Endothelial cell of umbilical vein (primary cell): ENCODE data around the gene PARP1. TPM values are rescaled to one million over a fixed set of nuclear protein-coding genes. Genes with fewer than 3 reads are reported as not detected.

ENCODE experiments used
- BruUV-seq: library from RNA; stranded (reverse); fragments of 400-500 nt; replicated peaks from 2 replicates; lab custom pipeline; 2021; lab: Mats Ljungman, UMichigan
- CTCF ChIA-PET: fragments of 300-600, 350-600 bp; sonication (Branson Sonifier 250); formaldehyde crosslinking; loops from one replicate; lab custom pipeline; 2021; ENCODE audit warnings: antibody characterized with exemption, inconsistent platforms; lab: Charles Lee
- POLR2A ChIA-PET: fragments of 300-600, 350-600 bp; sonication (Branson Sonifier 250); formaldehyde crosslinking; loops from one replicate; lab custom pipeline; 2021; ENCODE audit warnings: antibody characterized with exemption, inconsistent platforms; lab: Charles Lee
- DNase-seq: peaks from one replicate; pipeline ENCODE4 v3.0.0-alpha.2; 2011; ENCODE audit warnings: low read depth, low spot score
- FAIRE-seq: peaks from 2 replicates; lab custom pipeline; 2011; peaks lifted over from hg19 to GRCh38; lab: Jason Lieb, UNC
- H2AFZ ChIP-seq: 2 replicates; pipeline ENCODE4 v1.6.0; 2012; ENCODE audit warnings: low read depth, low read length, control low read depth, inconsistent platforms
- H3K27ac ChIP-seq: 2 replicates; pipeline ENCODE4 v1.5.1; 2011; ENCODE audit warnings: low read depth, mild to moderate bottlenecking, control low read depth, low read length, moderate library complexity; ENCODE audit not compliant: insufficient read depth
- H3K27me3 ChIP-seq, 2 experiments: 2 replicates each; pipeline versions ENCODE4 v1.6.0 to v1.6.1; 2011; ENCODE audit warnings: low read length in 2 of 2, mixed read lengths in 1 of 2; ENCODE audit not compliant: control insufficient read depth in 2 of 2, insufficient read depth in 2 of 2
- H3K36me3 ChIP-seq, 2 experiments: 2 replicates in 1 of 2; 3 replicates in 1 of 2; pipeline ENCODE4 v1.5.1; 2011; ENCODE audit warnings: low read length in 2 of 2, mild to moderate bottlenecking in 1 of 2, moderate library complexity in 1 of 2; ENCODE audit not compliant: control insufficient read depth in 2 of 2, insufficient read depth in 2 of 2; ENCODE audit errors: extremely low read depth in 1 of 2
- H3K4me1 ChIP-seq: 3 replicates; pipeline ENCODE4 v1.5.1; 2011; ENCODE audit warnings: mild to moderate bottlenecking, low read length; ENCODE audit not compliant: control insufficient read depth, insufficient read depth; ENCODE audit errors: extremely low read depth
- H3K4me2 ChIP-seq: 2 replicates; pipeline ENCODE4 v1.6.1; 2011; ENCODE audit warnings: low read length, control low read depth, mixed read lengths; ENCODE audit not compliant: insufficient read depth
- H3K4me3 ChIP-seq, 3 experiments: fragments of 200-600 bp in 1 of 3; sonication (generic), shearing (Covaris generic) in 1 of 3; replicated peaks in 1 of 3; 2 replicates each; pipeline ENCODE4 v1.5.1; 2011 to 2016; ENCODE audit warnings: control low read depth in 3 of 3, low read length in 3 of 3, mild to moderate bottlenecking in 2 of 3, inconsistent platforms in 1 of 3, low read depth in 1 of 3, moderate library complexity in 1 of 3; ENCODE audit not compliant: insufficient read depth in 1 of 3
- H3K79me2 ChIP-seq: 2 replicates; pipeline ENCODE4 v1.6.0; 2012; ENCODE audit warnings: low read length, inconsistent platforms; ENCODE audit not compliant: control insufficient read depth, insufficient read depth
- H3K9ac ChIP-seq: replicated peaks from 2 replicates; pipeline ENCODE3; 2011; ENCODE audit warnings: low read length, control low read depth; ENCODE audit not compliant: insufficient read depth; ENCODE audit errors: extremely low read depth
- H3K9me1 ChIP-seq: replicated peaks from 3 replicates; pipeline ENCODE4 v1.6.0; 2011; ENCODE audit warnings: mild to moderate bottlenecking, low read length; ENCODE audit not compliant: control insufficient read depth, insufficient read depth; ENCODE audit errors: extremely low read depth
- H3K9me3 ChIP-seq: replicated peaks from 2 replicates; pipeline ENCODE4 v1.5.1; 2012; ENCODE audit warnings: low read length, inconsistent platforms; ENCODE audit not compliant: control insufficient read depth, insufficient read depth
- H4K20me1 ChIP-seq: replicated peaks from 2 replicates; pipeline ENCODE3; 2011; ENCODE audit warnings: mild to moderate bottlenecking, low read length; ENCODE audit not compliant: control insufficient read depth, insufficient read depth; ENCODE audit errors: extremely low read depth
- EZH2 ChIP-seq: IDR thresholded peaks from 2 replicates; pipeline ENCODE4 v1.6.1; 2012; ENCODE audit warnings: borderline replicate concordance, low read depth, mild to moderate bottlenecking, moderate library complexity, low read length, inconsistent platforms; ENCODE audit not compliant: severe bottlenecking
- FOS ChIP-seq: IDR thresholded peaks from 2 replicates; pipeline ENCODE4 v1.6.1; 2011; ENCODE audit warnings: mild to moderate bottlenecking, low read length, moderate library complexity, borderline replicate concordance; ENCODE audit not compliant: insufficient read depth
- GATA2 ChIP-seq: IDR thresholded peaks from 2 replicates; pipeline ENCODE4 v1.7.0; 2011; ENCODE audit warnings: low read depth, mild to moderate bottlenecking, moderate library complexity, mixed read lengths, low read length; ENCODE audit not compliant: insufficient read length, insufficient read depth
- JUN ChIP-seq: IDR thresholded peaks from 2 replicates; pipeline ENCODE4 v1.6.1; 2011; ENCODE audit warnings: borderline replicate concordance, low read depth; ENCODE audit not compliant: insufficient read length, insufficient read depth
- MAX ChIP-seq: IDR thresholded peaks from 2 replicates; pipeline ENCODE4 v1.6.1; 2011; ENCODE audit not compliant: insufficient read depth, insufficient read length
- MYC ChIP-seq: IDR thresholded peaks from one replicate; pipeline ENCODE4 v1.6.1; 2011; ENCODE audit warnings: mild to moderate bottlenecking, low read depth, low read length
- POLR2A ChIP-seq: IDR thresholded peaks from 2 replicates; pipeline ENCODE4 v1.6.1; 2012; ENCODE audit warnings: low read depth, mild to moderate bottlenecking, control low read depth, low read length
- POLR2AphosphoS5 ChIP-seq: IDR thresholded peaks from 2 replicates; pipeline ENCODE4 v1.6.1; 2012; ENCODE audit warnings: low read depth, mild to moderate bottlenecking, control low read depth, low read length, moderate library complexity; ENCODE audit not compliant: insufficient read depth
- dilution Hi-C: fragments of 300-500 bp; cut with MboI; formaldehyde crosslinking; loops from one replicate; pipeline ENCODE4 v1.15.0; 2019; ENCODE audit warnings: low sequenced_read_pairs; ENCODE audit not compliant: extremely low pct_ligation_motif_present
- intact Hi-C: fragments of 100-400 bp; cut with micrococcal nuclease; formaldehyde crosslinking; loops from one replicate; pipeline ENCODE4 v1.10.0; 2022
- polyA plus RNA-seq, 4 experiments: library from polyadenylated mRNA; depleted of rRNA in 3 of 4; stranded (reverse) in 3 of 4; unstranded in 1 of 4; fragments of >200 nt; gene quantifications; 2 replicates each; pipeline versions ENCODE4 v1.2.1 to v1.2.3, GENCODE V29; 2011 to 2012; ENCODE audit warnings: missing spikeins in 1 of 4
- total RNA-seq: library from RNA; stranded (reverse); gene quantifications from 2 replicates; pipeline ENCODE4 v1.2.3, GENCODE V29; 2021
- TF ChIP-seq, protein P1 (sequence below), 2 donors: IDR thresholded peaks; 1 replicate in 1 of 2; 2 replicates in 1 of 2; pipeline ENCODE4 v1.5.1; 2011; ENCODE audit warnings: low read length in 2 of 2, mild to moderate bottlenecking in 2 of 2, moderate library complexity in 2 of 2, control low read depth in 1 of 2, inconsistent platforms in 1 of 2, low read depth in 1 of 2; ENCODE audit not compliant: insufficient read depth in 1 of 2; ENCODE audit errors: extremely low read depth in 1 of 2

Gene PARP1
- total and polyA plus RNA-seq, 2 donors (not counting 3 experiments of a cell fraction or from before 2014, with no cell fraction given) = 136 to 160 TPM

- dilution Hi-C loops = no loop called here
- no peak for TF ChIP-seq JUN
- TF ChIP-seq, protein P1, sequence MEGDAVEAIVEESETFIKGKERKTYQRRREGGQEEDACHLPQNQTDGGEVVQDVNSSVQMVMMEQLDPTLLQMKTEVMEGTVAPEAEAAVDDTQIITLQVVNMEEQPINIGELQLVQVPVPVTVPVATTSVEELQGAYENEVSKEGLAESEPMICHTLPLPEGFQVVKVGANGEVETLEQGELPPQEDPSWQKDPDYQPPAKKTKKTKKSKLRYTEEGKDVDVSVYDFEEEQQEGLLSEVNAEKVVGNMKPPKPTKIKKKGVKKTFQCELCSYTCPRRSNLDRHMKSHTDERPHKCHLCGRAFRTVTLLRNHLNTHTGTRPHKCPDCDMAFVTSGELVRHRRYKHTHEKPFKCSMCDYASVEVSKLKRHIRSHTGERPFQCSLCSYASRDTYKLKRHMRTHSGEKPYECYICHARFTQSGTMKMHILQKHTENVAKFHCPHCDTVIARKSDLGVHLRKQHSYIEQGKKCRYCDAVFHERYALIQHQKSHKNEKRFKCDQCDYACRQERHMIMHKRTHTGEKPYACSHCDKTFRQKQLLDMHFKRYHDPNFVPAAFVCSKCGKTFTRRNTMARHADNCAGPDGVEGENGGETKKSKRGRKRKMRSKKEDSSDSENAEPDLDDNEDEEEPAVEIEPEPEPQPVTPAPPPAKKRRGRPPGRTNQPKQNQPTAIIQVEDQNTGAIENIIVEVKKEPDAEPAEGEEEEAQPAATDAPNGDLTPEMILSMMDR (IDR thresholded peaks at IDR 0.05; ENCODE audit: extremely low read depth in 1 of 2, insufficient read depth in 1 of 2, low read depth in 1 of 2, low read length in 2 of 2) = no peak
- no peak for TF ChIP-seq MAX
- no peak for TF ChIP-seq MYC
- TF ChIP-seq POLR2AphosphoS5 = no peak
- no peak for TF ChIP-seq EZH2
- TF ChIP-seq GATA2 = no peak
- no peak for TF ChIP-seq FOS
- no peak for TF ChIP-seq POLR2A
- Histone ChIP-seq H4K20me1 (no peaks in the 10 kb centered on the region), H2AFZ (no peak overlapping the region), H3K27me3 (peaks cover 0 to 11% of the 10 kb centered on the region in 2 experiments), H3K4me2 (no peak overlapping the region), H3K9me3 (no peaks in the 10 kb centered on the region), H3K9ac (no peak overlapping the region), H3K9me1 (no peaks in the 10 kb centered on the region), H3K79me2 (no peaks in the 10 kb centered on the region), H3K36me3 (no peaks in the 10 kb centered on the region), H3K4me1 (no peaks in the 10 kb centered on the region), H3K27ac (no peak overlapping the region), H3K4me3 (no peak overlapping the region)
- POLR2A ChIA-PET = no interaction called here
- no peak for FAIRE-seq
- DNase-seq = no peak
- BruUV-seq = no TSS peak
- CTCF ChIA-PET = interaction anchor here (0.7 kb wide), 2 partner anchors 9 to 10 kb away, joined by 3 read pairs; no protein-coding TSS in a partner anchor
- intact Hi-C loops = no loop called here
Observed at GRCh38 chr1:226447932-226448665, 40.2 kb upstream of the PARP1 start.
